Activated CD4-positive, CD25-positive, alpha-beta regulatory T cell treated with anti-CD3 and anti-CD28 coated beads, Interleukin-2, amount 50 U/mL, for 72 hours (primary cell): ENCODE data around the gene TRPM2.

Experiments used
- DNase-seq: peaks from one replicate; pipeline ENCODE4 v3.0.0; 2021

Gene TRPM2

DNA sequence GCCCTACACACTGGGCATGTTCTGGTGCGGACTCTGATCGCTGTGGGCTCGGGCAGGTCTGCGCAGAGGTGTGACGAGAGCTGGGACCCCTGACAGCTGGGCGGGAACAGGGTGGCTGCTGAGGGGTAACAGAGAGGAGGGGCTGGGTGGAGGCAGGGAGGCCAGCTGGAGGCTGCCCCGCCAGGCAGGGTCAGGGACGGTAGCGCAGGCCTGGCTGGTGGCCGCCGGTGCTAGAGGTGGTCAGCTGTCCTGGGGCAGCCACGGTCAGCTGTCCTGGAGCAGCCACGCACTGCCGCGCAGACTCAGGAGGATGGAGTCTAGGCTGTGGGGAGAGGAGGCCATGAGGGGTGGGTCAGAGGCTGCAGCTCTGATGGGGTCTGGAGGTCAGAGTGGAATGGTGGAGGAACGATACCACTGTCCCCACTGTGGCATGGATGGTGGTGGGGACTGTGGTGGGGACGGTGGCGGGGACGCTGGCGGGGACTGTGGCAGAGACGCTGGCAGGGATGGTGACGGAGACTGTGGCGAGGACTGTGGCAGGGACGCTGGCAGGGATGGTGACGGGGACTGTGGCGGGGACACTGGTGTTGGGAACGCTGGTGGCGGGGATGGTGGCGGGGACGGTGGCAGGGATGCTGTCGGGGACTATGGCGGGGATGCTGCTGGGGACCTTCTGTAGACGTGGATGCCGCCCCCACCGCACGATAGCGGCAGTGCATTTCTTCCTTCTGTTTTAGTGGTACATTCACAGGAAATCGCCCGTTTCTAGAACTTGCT, 80.6 kb downstream of the TRPM2 start:
- DNase-seq: peak; percentile 13

DNA sequence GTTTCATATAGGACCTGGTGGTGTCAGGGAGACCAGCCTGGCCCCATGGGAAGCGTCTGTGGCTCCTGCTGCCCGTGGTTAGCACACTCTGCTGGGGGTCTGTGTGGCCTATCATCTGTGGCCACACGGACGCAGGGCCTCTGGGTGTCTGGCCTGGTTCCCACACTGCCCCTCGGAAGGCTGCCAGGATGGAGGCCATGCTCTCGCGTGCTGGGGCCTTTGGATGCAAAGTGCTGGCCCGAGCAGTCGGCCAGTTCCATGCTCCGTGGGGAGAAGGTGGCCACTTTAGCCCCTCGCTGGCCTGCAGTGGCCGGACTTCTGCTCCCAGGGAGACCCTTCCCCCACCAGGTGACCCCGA, 81.1 kb downstream of the TRPM2 start:
- DNase-seq: peak; percentile 25

GRCh38 chr21:44434936-44435635, 81.7 kb downstream of the TRPM2 start:
- DNase-seq: peak; percentile 20

- DNase-seq: no peak
These were observed 82.7 kb downstream of the TRPM2 start for GRCh38 chr21:44436111-44436611.

GRCh38 chr21:44436958-44437357, 83.5 kb downstream of the TRPM2 start:
- DNase-seq: no peak

- DNase-seq: no peak
These were observed 83.9 kb downstream of the TRPM2 start for GRCh38 chr21:44437371-44437695.

- no peak for DNase-seq
These were observed 84.4 kb downstream of the TRPM2 start for GRCh38 chr21:44437696-44438431.

GRCh38 chr21:44438531-44439210, 85.2 kb downstream of the TRPM2 start:
- no peak for DNase-seq

DNA sequence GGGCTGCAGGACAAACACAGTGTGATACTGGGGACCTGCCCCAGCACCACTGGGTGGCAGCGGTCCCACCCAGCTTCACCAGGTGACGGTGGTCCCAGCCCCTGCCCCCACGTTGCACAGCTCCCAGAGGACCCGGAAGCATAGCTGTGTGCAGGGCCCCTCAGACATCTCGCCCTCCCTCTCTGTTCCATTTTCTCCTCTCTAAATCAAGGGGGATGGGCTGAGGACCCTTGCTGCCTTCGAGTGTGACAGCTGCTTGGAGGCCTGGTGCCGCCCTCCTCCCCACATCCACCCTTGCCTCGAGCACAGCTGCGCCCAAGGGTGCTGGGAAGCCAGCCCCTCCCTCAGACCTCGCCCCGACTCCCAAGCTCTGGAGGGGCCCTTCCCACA, 85.8 kb downstream of the TRPM2 start:
- DNase-seq: no peak

GRCh38 chr21:44440241-44441040, 87.0 kb downstream of the TRPM2 start:
- DNase-seq: no peak

DNA sequence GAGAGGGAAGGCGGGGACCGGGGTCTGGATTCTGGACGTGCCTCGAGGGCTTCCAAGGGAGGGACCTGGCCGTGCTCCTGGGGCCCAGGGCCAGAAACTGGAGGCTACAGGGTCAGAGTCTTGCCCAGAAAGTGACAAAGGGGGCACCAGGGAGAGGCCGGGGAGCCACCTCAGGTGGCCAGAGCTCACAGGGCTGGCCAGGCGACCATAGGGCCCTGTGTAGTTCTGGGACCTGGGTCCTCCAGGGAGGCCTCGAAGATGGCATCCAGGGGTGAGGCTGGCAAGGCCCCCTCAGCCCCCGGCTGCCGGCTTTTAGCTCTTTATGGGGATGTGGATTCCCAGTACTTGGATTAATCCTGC, 87.6 kb downstream of the TRPM2 start:
- no peak for DNase-seq

GRCh38 chr21:44441581-44442265, 88.3 kb downstream of the TRPM2 start:
- DNase-seq: no peak

GRCh38 chr21:44442266-44443125, 89.1 kb downstream of the TRPM2 start:
- no peak for DNase-seq

- DNase-seq: no peak
These were observed 90.0 kb downstream of the TRPM2 start for GRCh38 chr21:44443291-44443890.

DNA sequence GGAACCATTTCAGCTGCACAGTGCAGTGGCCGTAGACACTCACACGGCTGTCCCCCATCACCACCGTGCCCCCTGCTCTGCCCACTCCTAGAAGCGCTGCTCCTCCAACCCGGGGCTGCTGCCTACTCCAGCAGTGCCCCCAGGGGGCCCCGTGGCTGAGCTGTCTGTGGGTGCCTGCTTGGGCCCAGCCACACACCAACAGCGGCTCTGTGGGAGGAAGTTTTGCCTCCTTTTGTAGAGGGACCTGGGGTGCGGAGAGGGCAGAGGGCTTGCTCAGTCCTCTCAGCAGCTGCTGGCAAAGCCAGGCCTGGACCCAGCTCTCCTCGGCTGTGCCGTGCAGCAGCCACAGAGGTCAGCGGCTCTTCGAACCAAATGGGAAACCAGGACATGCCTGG, 90.5 kb downstream of the TRPM2 start:
- no peak for DNase-seq

DNA sequence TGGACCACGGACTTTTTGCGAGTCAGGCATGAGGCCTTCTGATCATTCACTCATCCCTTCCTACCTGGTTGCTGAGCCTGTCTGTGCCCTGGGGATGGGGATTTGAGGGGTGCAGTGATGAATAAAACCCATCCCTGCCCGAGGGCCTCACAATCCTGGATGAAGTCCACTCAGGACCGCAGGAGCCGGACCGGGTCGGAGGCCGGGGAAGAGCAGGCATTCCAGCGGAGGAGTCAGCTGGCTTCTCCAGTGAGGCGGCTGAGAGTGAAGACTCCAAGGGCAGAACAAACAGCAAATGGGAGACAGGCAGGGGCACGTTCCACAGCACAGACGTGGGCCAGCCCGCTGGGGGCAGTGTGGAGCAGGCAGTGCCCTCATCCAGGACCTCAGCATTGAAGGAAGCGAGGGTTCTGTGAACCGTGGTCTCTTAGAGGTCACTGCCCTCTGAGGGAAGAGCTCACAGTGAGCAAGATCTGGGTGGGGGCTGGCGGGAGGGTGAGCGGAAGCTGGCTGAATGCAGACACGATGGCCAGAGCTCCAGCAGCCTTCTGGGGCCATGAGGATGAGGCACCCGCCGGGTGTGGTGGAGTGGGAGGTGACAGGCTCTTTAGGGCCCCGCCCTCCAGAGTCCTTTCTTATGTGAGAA, 91.0 kb downstream of the TRPM2 start:
- no peak for DNase-seq

DNA sequence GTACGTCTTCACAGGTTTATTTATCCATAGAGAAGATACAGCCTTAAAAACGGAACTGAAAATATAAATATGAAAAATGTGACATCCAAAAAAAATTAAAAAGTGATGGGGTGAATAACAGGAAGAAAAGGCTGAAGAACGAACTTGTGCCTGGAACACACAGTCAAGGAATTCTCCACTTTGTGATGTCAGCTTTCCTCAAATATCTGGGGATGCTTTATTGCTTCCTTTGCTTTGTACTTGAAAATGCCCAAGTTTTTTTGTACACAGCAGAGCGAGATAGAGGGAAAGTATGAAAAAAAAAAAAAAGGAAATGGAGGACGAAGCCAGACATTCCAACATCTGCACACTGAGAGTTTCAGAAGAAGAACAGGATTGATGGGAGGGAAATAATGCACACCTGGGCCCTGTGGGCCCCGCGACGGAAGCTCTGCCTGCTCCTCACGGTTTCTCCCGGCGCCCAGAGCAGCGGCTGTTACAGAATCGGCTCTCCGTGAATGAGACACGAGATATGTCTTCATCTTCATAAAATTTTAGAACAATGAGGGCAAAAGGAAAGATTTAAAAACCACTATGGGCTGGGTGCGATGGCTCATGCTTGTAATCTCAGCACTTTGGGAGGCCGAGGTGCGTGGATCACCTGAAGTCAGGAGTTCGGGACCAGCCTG, 91.9 kb downstream of the TRPM2 start:
- DNase-seq: no peak

- DNase-seq: peak; percentile 17
These were observed 95.3 kb downstream of the TRPM2 start for GRCh38 chr21:44448651-44449131.
